HepG2 (cell line): ENCODE results near the gene JTB. TPM values are rescaled to one million over a fixed set of nuclear protein-coding genes. Genes with fewer than 3 reads are reported as not detected.

Experiments
- AGO1 ChIP-seq: fragments of 200-400 bp; formaldehyde crosslinking; IDR thresholded peaks from 2 replicates; pipeline ENCODE4 v1.6.1; 2017; ENCODE audit warnings: mild to moderate bottlenecking, low read depth, low read length, moderate library complexity; ENCODE audit not compliant: poor library complexity, severe bottlenecking
- ARNT ChIP-seq: fragments of 450-650 bp; IDR thresholded peaks from 2 replicates; pipeline ENCODE4 v1.6.1; 2017
- CCDC6 ChIP-seq: sonication (generic); formaldehyde crosslinking; IDR thresholded peaks from 2 replicates; pipeline ENCODE4 v1.8.1; 2022; ENCODE audit warnings: mild to moderate bottlenecking, missing genetic modification reagents, moderate library complexity
- HMGA1 ChIP-seq: sonication (generic); formaldehyde crosslinking; conservative IDR thresholded peaks from 2 replicates; pipeline ENCODE4 v1.4.0; 2020; ENCODE audit warnings: missing genetic modification reagents
- HOXD1 ChIP-seq: sonication (generic); formaldehyde crosslinking; IDR thresholded peaks from 2 replicates; pipeline ENCODE4 v1.5.0; 2020; ENCODE audit warnings: missing genetic modification reagents
- MEIS1 ChIP-seq: sonication (generic); formaldehyde crosslinking; IDR thresholded peaks from 2 replicates; pipeline ENCODE4 v1.9.0; 2021; ENCODE audit warnings: mild to moderate bottlenecking, missing genetic modification reagents, moderate library complexity, borderline replicate concordance
- MLXIP ChIP-seq: sonication (generic); formaldehyde crosslinking; IDR thresholded peaks from 2 replicates; pipeline ENCODE4 v1.9.0; 2021; ENCODE audit warnings: missing genetic modification reagents, borderline replicate concordance
- PHF21A ChIP-seq: sonication (generic); formaldehyde crosslinking; IDR thresholded peaks from 2 replicates; pipeline ENCODE4 v1.5.0; 2020; ENCODE audit warnings: mild to moderate bottlenecking, missing genetic modification reagents
- REPIN1 ChIP-seq: sonication (generic); formaldehyde crosslinking; IDR thresholded peaks from 2 replicates; pipeline ENCODE4 v1.8.0; 2022; ENCODE audit warnings: missing genetic modification reagents, low read depth, mild to moderate bottlenecking, borderline replicate concordance
- SOX6 ChIP-seq, 2 experiments: fragments of 450-650 bp in 1 of 2; sonication (generic) in 1 of 2; formaldehyde crosslinking in 1 of 2; IDR thresholded peaks; 2 replicates each; pipeline versions ENCODE4 v1.4.0 to v1.6.1; 2017 to 2020; ENCODE audit warnings: antibody characterized with exemption in 1 of 2, mild to moderate bottlenecking in 1 of 2, missing genetic modification reagents in 1 of 2
- SRSF4 ChIP-seq: fragments of 200-400 bp; formaldehyde crosslinking; IDR thresholded peaks from one replicate; pipeline ENCODE4 v1.6.1; 2018; ENCODE audit warnings: mild to moderate bottlenecking, low read depth, low read length, moderate library complexity; ENCODE audit not compliant: poor library complexity, severe bottlenecking
- TSC22D2 ChIP-seq: sonication (generic); formaldehyde crosslinking; IDR thresholded peaks from 2 replicates; pipeline ENCODE4 v1.5.1; 2020; ENCODE audit warnings: missing genetic modification reagents, mild to moderate bottlenecking, borderline replicate concordance
- YY1 ChIP-seq: IDR thresholded peaks from 2 replicates; pipeline ENCODE4 v1.6.1; 2011; ENCODE audit warnings: low read length, low read depth, moderate library complexity, mild to moderate bottlenecking; ENCODE audit not compliant: insufficient read depth, insufficient replicate concordance
- ZFP62 ChIP-seq: sonication (generic); formaldehyde crosslinking; IDR thresholded peaks from 2 replicates; pipeline ENCODE4 v1.4.0; 2020; ENCODE audit warnings: missing genetic modification reagents
- ZIK1 ChIP-seq: sonication (generic); formaldehyde crosslinking; IDR thresholded peaks from 2 replicates; pipeline ENCODE4 v1.5.0; 2020; ENCODE audit warnings: mild to moderate bottlenecking, low read depth, missing genetic modification reagents, borderline replicate concordance
- ZKSCAN8 ChIP-seq: IDR thresholded peaks from 2 replicates; pipeline ENCODE4 v1.6.1; 2016; ENCODE audit warnings: borderline replicate concordance, missing genetic modification reagents, missing compliant biosample characterization
- ZNF367 ChIP-seq: sonication (generic); formaldehyde crosslinking; IDR thresholded peaks from 2 replicates; pipeline ENCODE4 v1.4.0; 2020; ENCODE audit warnings: missing genetic modification reagents, borderline replicate concordance
- ZNF432 ChIP-seq: sonication (generic); formaldehyde crosslinking; IDR thresholded peaks from 2 replicates; pipeline ENCODE4 v1.5.0; 2020; ENCODE audit warnings: missing genetic modification reagents, mild to moderate bottlenecking, borderline replicate concordance
- ZNF580 ChIP-seq: IDR thresholded peaks from 2 replicates; pipeline ENCODE4 v1.6.1; 2016; ENCODE audit warnings: low read depth, borderline replicate concordance
- polyA plus RNA-seq, 8 experiments: library from polyadenylated mRNA; depleted of rRNA in 3 of 8; stranded (reverse) in 7 of 8; unstranded in 1 of 8; fragments of >200 nt; fragmentation: Illumina TruSeq in 4 of 8; extraction: Trizol in 4 of 8; gene quantifications; 2 replicates each; pipeline versions ENCODE4 v1.2.1 to v1.2.3, GENCODE V29; 2011 to 2016; ENCODE audit warnings: low read depth in 4 of 8, missing spikeins in 1 of 8, mixed read lengths in 1 of 8; ENCODE audit not compliant: insufficient read depth in 1 of 8
- total RNA-seq, 5 experiments: library from RNA; depleted of rRNA; stranded (reverse); fragments of >200 nt; fragmentation: Illumina TruSeq; extraction: Trizol; gene quantifications; 2 replicates each; pipeline ENCODE4 v1.2.3, GENCODE V29; 2016; ENCODE audit warnings: low read depth in 1 of 5

Gene JTB
- total and polyA plus RNA-seq, 2 of the 13 experiments (the other 11 are each of a cell fraction or from before 2014, with no cell fraction given), result 96.7 to 99.2 TPM

GRCh38 chr1:153963030-153963849 lies 14.2 kb downstream of the JTB start, which contains the start of gene SLC39A1 (continued):
- TF ChIP-seq ZFP62, result no peak
- no peak for TF ChIP-seq ZNF580 (CRISPR knock-in tag)
- TF ChIP-seq ZNF367 (CRISPR knock-in tag), result no peak
- TF ChIP-seq REPIN1 (CRISPR knock-in tag), result no peak
- TF ChIP-seq ZIK1 (CRISPR knock-in tag), result peak; percentile 49; the same call in 1 of the 2 replicates
- TF ChIP-seq YY1, result peak; percentile 72
- TF ChIP-seq AGO1, result peak; percentile 48
- 0 out of 2 replicates have a peak, but pooled peaks have one; percentile 55 for TF ChIP-seq HOXD1 (CRISPR knock-in tag)
- no peak for TF ChIP-seq ARNT
- peak; percentile 47; the same call in 1 of the 2 replicates for TF ChIP-seq CCDC6 (CRISPR knock-in tag)
- TF ChIP-seq MLXIP (CRISPR knock-in tag), result no peak
- no peak for TF ChIP-seq SRSF4
- TF ChIP-seq ZKSCAN8 (CRISPR knock-in tag), result no peak
- TF ChIP-seq TSC22D2, result no peak
- no peak for TF ChIP-seq HMGA1 (CRISPR knock-in tag)
- no peak for TF ChIP-seq SOX6 (IDR thresholded peaks at IDR 0.05)
- no peak; the same call in none of the 2 replicates for TF ChIP-seq SOX6 (CRISPR knock-in tag; IDR thresholded peaks at IDR 0.05)
- TF ChIP-seq ZNF432, result no peak
- no peak; the same call in 1 of the 2 replicates for TF ChIP-seq PHF21A (CRISPR knock-in tag)
- TF ChIP-seq MEIS1 (CRISPR knock-in tag), result no peak
